Colonic mucosa (tissue), 4 donors: Measurements from ENCODE around the gene TMPRSS11F. TPM values are rescaled to one million over a fixed set of nuclear protein-coding genes. Genes with fewer than 3 reads are reported as not detected.

Experiments used
- DNase-seq: peaks from one replicate; pipeline ENCODE4 v3.0.0-alpha.2; 2020
- H3K27ac ChIP-seq: fragments of 200-600 bp; one replicate; pipeline ENCODE4 v1.8.0; 2021
- H3K27me3 ChIP-seq: fragments of 200-600 bp; one replicate; pipeline ENCODE4 v1.8.0; 2021
- H3K36me3 ChIP-seq: fragments of 200-600 bp; one replicate; pipeline ENCODE4 v1.8.0; 2021
- H3K4me1 ChIP-seq: fragments of 200-600 bp; one replicate; pipeline ENCODE4 v1.8.0; 2021; ENCODE audit warnings: mild to moderate bottlenecking
- H3K4me3 ChIP-seq: fragments of 200-600 bp; one replicate; pipeline ENCODE4 v1.8.0; 2021
- H3K9ac ChIP-seq, 2 donors: one replicate each; pipeline ENCODE4 v1.7.0; 2013; ENCODE audit warnings: control low read depth in 2 of 2, low read depth in 2 of 2, low read length in 2 of 2
- H3K9me3 ChIP-seq: fragments of 200-600 bp; one replicate; pipeline ENCODE4 v1.8.0; 2021
- intact Hi-C: fragments of 100-400 bp; cut with DNase I; formaldehyde crosslinking; loops from one replicate; pipeline ENCODE4 v1.14.1; 2022
- total RNA-seq, 2 donors: library from RNA; stranded (reverse); fragmentation: NEBNext Ultra II Directional in 1 of 2; extraction: Animal tissue kit (Norgen Biotek cat#: 25700) in 1 of 2; gene quantifications; one replicate each; pipeline ENCODE4 v1.2.1, GENCODE V29; 2021
- TF ChIP-seq, protein P1 (sequence below): fragments of 200-600 bp; IDR thresholded peaks from one replicate; pipeline ENCODE4 v1.8.0; 2022; ENCODE audit warnings: antibody characterized with exemption, mild to moderate bottlenecking
- donor health status: healthy.
- donor health status: DM: no; HTN: no; CAD: no.
- donor health status: DM: no; HTN: no; CAD: no.

Gene TMPRSS11F
- total RNA-seq, 2 donors from 2014 or later = not detected

DNA sequence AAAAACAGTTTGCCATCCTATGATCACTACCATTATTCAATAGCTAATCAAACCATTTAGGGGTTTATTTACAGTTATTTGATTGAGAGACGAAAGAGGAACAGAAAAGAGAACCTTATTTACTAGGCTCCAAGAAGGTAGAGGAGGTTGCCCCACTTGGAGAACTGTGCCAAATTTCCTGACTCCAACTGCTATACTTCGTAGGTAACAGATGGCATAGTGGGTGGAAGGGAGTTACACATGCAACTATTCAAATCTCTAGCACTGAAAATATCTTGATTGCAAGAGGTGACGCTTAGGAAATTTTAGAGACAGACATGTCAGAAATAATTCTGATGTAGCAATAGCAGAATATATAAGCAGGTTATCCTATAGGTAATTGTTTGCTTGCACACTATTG is 38.0 kb upstream of the TMPRSS11F start:
- Histone ChIP-seq H3K9ac (no peak overlapping the region), H3K27ac (no peak overlapping the region), H3K4me3 (no peak overlapping the region), H3K9me3 (no peaks in the 10 kb centered on the region), H3K4me1 (no peaks in the 10 kb centered on the region), H3K36me3 (no peaks in the 10 kb centered on the region), H3K27me3 (no peaks in the 10 kb centered on the region)
- TF ChIP-seq, protein P1, sequence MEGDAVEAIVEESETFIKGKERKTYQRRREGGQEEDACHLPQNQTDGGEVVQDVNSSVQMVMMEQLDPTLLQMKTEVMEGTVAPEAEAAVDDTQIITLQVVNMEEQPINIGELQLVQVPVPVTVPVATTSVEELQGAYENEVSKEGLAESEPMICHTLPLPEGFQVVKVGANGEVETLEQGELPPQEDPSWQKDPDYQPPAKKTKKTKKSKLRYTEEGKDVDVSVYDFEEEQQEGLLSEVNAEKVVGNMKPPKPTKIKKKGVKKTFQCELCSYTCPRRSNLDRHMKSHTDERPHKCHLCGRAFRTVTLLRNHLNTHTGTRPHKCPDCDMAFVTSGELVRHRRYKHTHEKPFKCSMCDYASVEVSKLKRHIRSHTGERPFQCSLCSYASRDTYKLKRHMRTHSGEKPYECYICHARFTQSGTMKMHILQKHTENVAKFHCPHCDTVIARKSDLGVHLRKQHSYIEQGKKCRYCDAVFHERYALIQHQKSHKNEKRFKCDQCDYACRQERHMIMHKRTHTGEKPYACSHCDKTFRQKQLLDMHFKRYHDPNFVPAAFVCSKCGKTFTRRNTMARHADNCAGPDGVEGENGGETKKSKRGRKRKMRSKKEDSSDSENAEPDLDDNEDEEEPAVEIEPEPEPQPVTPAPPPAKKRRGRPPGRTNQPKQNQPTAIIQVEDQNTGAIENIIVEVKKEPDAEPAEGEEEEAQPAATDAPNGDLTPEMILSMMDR = no peak
- DNase-seq = no peak
- intact Hi-C loops = no loop called here

DNA sequence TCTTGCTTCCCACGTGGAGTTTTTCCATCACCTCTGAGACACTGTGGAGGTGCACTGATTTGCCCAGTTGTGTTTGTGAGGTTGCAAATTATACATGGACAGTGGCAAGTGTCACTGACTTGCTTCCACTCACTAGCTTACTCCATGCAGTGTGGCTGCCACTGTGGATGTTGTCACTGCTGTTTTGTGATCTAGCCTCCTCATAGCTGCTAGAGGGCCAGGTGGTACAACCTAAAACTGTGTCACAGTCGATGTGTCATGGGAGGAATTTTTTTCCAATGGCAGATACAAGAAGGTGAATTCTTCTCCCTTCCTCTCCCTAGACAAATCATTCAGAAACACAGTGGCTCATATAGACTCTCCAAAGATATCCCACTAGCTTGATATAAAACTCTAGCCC is 37.5 kb upstream of the TMPRSS11F start:
- DNase-seq = no peak
- no peak overlapping the region for H3K27ac ChIP-seq
- intact Hi-C loops = no loop called here
- TF ChIP-seq, protein P1 = no peak
- H3K9me3 ChIP-seq = no peaks in the 10 kb centered on the region
- H3K4me3 ChIP-seq = no peak overlapping the region
- no peaks in the 10 kb centered on the region for H3K27me3 ChIP-seq
- H3K4me1 ChIP-seq = no peaks in the 10 kb centered on the region
- H3K9ac ChIP-seq = no peak overlapping the region
- H3K36me3 ChIP-seq = no peaks in the 10 kb centered on the region

DNA sequence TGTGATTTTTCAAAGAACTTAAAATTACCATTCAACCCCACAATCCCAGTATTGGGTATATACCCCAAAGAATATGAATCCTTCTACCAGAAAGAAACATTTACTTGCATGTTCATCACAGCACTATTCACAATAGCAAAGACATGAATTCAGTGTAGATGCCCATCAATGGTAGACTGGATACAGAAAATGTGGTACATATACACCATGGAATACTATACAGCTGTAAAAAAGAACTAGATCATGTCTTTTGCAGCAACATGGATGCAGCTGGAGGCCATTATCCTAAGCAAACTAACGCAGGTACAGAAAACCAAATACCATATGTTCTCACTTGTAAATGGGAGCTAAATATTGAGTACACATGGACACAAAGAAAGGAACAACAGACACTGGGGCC is 34.1 kb upstream of the TMPRSS11F start:
- intact Hi-C loops = no loop called here
- no peak overlapping the region for H3K4me3 ChIP-seq
- no peaks in the 10 kb centered on the region for H3K36me3 ChIP-seq
- no peaks in the 10 kb centered on the region for H3K9me3 ChIP-seq
- no peak overlapping the region for H3K27ac ChIP-seq
- no peaks in the 10 kb centered on the region for H3K4me1 ChIP-seq
- no peaks in the 10 kb centered on the region for H3K27me3 ChIP-seq
- no peak for DNase-seq
- no peak overlapping the region for H3K9ac ChIP-seq
- TF ChIP-seq, protein P1 = no peak

DNA sequence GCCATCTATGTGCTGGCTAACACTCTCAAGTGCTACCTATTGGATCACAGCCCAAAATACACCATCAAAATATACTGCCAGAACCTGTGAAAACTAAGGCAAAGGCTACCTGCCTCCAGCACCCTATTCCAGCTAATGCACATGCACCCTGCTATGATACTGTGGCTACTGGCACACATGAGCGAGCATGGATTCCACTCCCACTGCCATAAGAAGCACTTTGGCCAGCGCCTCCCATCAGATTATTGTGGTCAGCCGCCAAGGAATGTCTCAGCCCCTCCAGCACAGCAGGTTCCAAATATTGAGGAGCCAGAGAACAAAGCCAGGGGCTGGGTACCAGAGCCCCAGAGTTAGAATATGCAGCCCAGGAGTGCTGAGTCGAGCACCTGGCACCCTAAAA is 32.5 kb upstream of the TMPRSS11F start:
- no peaks in the 10 kb centered on the region for H3K9me3 ChIP-seq
- no peak overlapping the region for H3K9ac ChIP-seq
- H3K27ac ChIP-seq = no peak overlapping the region
- H3K4me1 ChIP-seq = no peaks in the 10 kb centered on the region
- DNase-seq = no peak
- no peak overlapping the region for H3K4me3 ChIP-seq
- no peaks in the 10 kb centered on the region for H3K36me3 ChIP-seq
- intact Hi-C loops = no loop called here
- TF ChIP-seq, protein P1 = no peak
- no peaks in the 10 kb centered on the region for H3K27me3 ChIP-seq

DNA sequence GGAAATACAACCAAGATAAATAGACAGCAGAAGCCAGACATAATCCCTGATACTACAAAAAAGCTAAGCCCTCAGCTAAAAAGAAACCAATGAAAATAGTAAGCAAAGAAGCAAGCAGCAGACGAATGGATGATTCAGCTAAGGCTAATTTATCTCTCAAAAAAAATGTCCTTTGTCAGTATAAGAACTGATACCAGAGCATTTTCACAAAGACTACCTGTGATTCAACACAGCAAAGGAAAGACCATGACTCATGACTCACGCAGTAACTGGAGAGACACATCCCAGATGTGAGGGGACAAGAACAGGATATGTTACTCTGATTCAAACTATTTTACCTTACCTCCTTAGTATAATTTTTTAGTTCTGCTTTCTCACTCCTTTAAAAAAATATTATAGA is 22.7 kb upstream of the TMPRSS11F start:
- Histone ChIP-seq H3K4me1 (no peaks in the 10 kb centered on the region), H3K27me3 (no peaks in the 10 kb centered on the region), H3K9ac (no peak overlapping the region), H3K27ac (no peak overlapping the region), H3K4me3 (no peak overlapping the region), H3K9me3 (no peaks in the 10 kb centered on the region), H3K36me3 (no peaks in the 10 kb centered on the region)
- TF ChIP-seq, protein P1 = no peak
- intact Hi-C loops = no loop called here
- DNase-seq = no peak
